HEK293 (cell line): ENCODE data around the gene CTTN.

Experiments
- CTCF ChIA-PET: fragments of 350-600 bp; formaldehyde crosslinking; extraction: SDS; loops from one replicate; lab custom pipeline; 2021; ENCODE audit warnings: antibody characterized with exemption; lab: Yijun Ruan, JAX
- POLR2A ChIA-PET: fragments of 300-600 bp; formaldehyde crosslinking; extraction: SDS; loops from one replicate; lab custom pipeline; 2020; ENCODE audit warnings: antibody characterized with exemption, inconsistent platforms; lab: Yijun Ruan, JAX
- H3K27ac ChIP-seq: fragments of 200-500 bp; sonication (Bioruptor generic); 2 replicates; pipeline ENCODE4 v1.5.1; 2014; ENCODE audit warnings: low read depth, low read length, control low read depth, inconsistent platforms; ENCODE audit errors: extremely low read depth
- H3K36me3 ChIP-seq, 2 experiments: fragments of 200-500 bp in 1 of 2; sonication (Bioruptor generic) in 1 of 2; 1 replicate in 1 of 2; 2 replicates in 1 of 2; pipeline ENCODE4 v1.5.1; 2014 to 2017; ENCODE audit warnings: inconsistent platforms in 2 of 2, low read length in 2 of 2; ENCODE audit not compliant: control insufficient read depth in 2 of 2, insufficient read depth in 1 of 2
- H3K4me1 ChIP-seq: fragments of 200-500 bp; sonication (Bioruptor generic); 2 replicates; pipeline ENCODE4 v1.5.1; 2014; ENCODE audit warnings: mild to moderate bottlenecking, low read length, inconsistent platforms; ENCODE audit not compliant: control insufficient read depth, insufficient read depth
- H3K4me3 ChIP-seq: 2 replicates; pipeline ENCODE4 v1.5.1; 2011; ENCODE audit warnings: low read depth, mild to moderate bottlenecking, control low read depth, low read length, moderate library complexity
- H3K9me3 ChIP-seq: fragments of 200-500 bp; sonication (Bioruptor generic); 2 replicates; pipeline ENCODE4 v1.5.1; 2014; ENCODE audit warnings: low read depth, low read length, inconsistent platforms; ENCODE audit not compliant: control insufficient read depth, insufficient read depth
- GFI1B ChIP-seq: fragments of 450-650 bp; formaldehyde crosslinking; IDR thresholded peaks from 2 replicates; pipeline ENCODE4 v1.5.1; 2016; ENCODE audit warnings: missing biosample characterization, missing genetic modification characterization
- GLI2 ChIP-seq: fragments of 450-650 bp; formaldehyde crosslinking; IDR thresholded peaks from 2 replicates; pipeline ENCODE4; 2017; ENCODE audit warnings: missing biosample characterization, missing genetic modification characterization, low read depth, borderline replicate concordance
- GLIS1 ChIP-seq: fragments of 450-650 bp; formaldehyde crosslinking; IDR thresholded peaks from 2 replicates; pipeline ENCODE4 v1.5.1; 2016; ENCODE audit warnings: missing biosample characterization, missing genetic modification characterization
- HIC1 ChIP-seq: fragments of 450-650 bp; formaldehyde crosslinking; IDR thresholded peaks from 2 replicates; pipeline ENCODE4 v1.5.1; 2016; ENCODE audit warnings: missing biosample characterization, missing genetic modification characterization
- KLF17 ChIP-seq: fragments of 450-650 bp; formaldehyde crosslinking; IDR thresholded peaks from 2 replicates; pipeline ENCODE4 v1.5.1; 2016; ENCODE audit warnings: missing biosample characterization, missing genetic modification characterization
- KLF7 ChIP-seq: fragments of 450-650 bp; formaldehyde crosslinking; IDR thresholded peaks from 2 replicates; pipeline ENCODE4 v1.5.1; 2016; ENCODE audit warnings: missing biosample characterization, missing genetic modification characterization, borderline replicate concordance
- KLF9 ChIP-seq: fragments of 450-650 bp; formaldehyde crosslinking; IDR thresholded peaks from 2 replicates; pipeline ENCODE4 v1.5.1; 2016; ENCODE audit warnings: missing biosample characterization, missing genetic modification characterization, low read depth
- PRDM4 ChIP-seq: fragments of 450-650 bp; formaldehyde crosslinking; IDR thresholded peaks from 2 replicates; pipeline ENCODE4 v1.5.1; 2017; ENCODE audit warnings: missing biosample characterization, missing genetic modification characterization
- PRDM6 ChIP-seq: fragments of 450-650 bp; formaldehyde crosslinking; IDR thresholded peaks from 2 replicates; pipeline ENCODE4 v1.5.1; 2017; ENCODE audit warnings: missing biosample characterization, missing genetic modification characterization
- ZBTB20 ChIP-seq: fragments of 450-650 bp; formaldehyde crosslinking; IDR thresholded peaks from 2 replicates; pipeline ENCODE4 v1.5.1; 2016; ENCODE audit warnings: missing biosample characterization, missing genetic modification characterization
- ZIC2 ChIP-seq: fragments of 450-650 bp; formaldehyde crosslinking; IDR thresholded peaks from 2 replicates; pipeline ENCODE4 v1.5.1; 2016; ENCODE audit warnings: missing biosample characterization, missing genetic modification characterization
- ZNF362 ChIP-seq: fragments of 450-650 bp; formaldehyde crosslinking; IDR thresholded peaks from 2 replicates; pipeline ENCODE4 v1.5.1; 2016; ENCODE audit warnings: missing biosample characterization, missing genetic modification characterization
- ZNF366 ChIP-seq: fragments of 450-650 bp; formaldehyde crosslinking; conservative IDR thresholded peaks from 2 replicates; pipeline ENCODE4 v1.5.1; 2016; ENCODE audit warnings: missing biosample characterization, missing genetic modification characterization
- ZNF404 ChIP-seq: fragments of 450-650 bp; formaldehyde crosslinking; IDR thresholded peaks from 2 replicates; pipeline ENCODE4 v1.5.1; 2017; ENCODE audit warnings: missing biosample characterization, missing genetic modification characterization
- ZNF521 ChIP-seq: fragments of 450-650 bp; formaldehyde crosslinking; IDR thresholded peaks from 2 replicates; pipeline ENCODE4 v1.5.1; 2017; ENCODE audit warnings: missing biosample characterization, mild to moderate bottlenecking, missing genetic modification characterization
- ZNF529 ChIP-seq: fragments of 450-650 bp; formaldehyde crosslinking; IDR thresholded peaks from 2 replicates; pipeline ENCODE4 v1.5.1; 2017; ENCODE audit warnings: missing genetic modification characterization, missing biosample characterization; ENCODE audit not compliant: insufficient replicate concordance
- ZNF600 ChIP-seq: fragments of 450-650 bp; formaldehyde crosslinking; IDR thresholded peaks from 2 replicates; pipeline ENCODE4 v1.5.1; 2016; ENCODE audit warnings: missing biosample characterization, missing genetic modification characterization
- ZNF639 ChIP-seq: fragments of 450-650 bp; formaldehyde crosslinking; IDR thresholded peaks from 2 replicates; pipeline ENCODE4 v1.5.1; 2016; ENCODE audit warnings: missing biosample characterization, missing genetic modification characterization
- ZNF701 ChIP-seq: fragments of 450-650 bp; formaldehyde crosslinking; IDR thresholded peaks from 2 replicates; pipeline ENCODE4 v1.5.1; 2016; ENCODE audit warnings: missing biosample characterization, missing genetic modification characterization
- ZNF785 ChIP-seq: fragments of 450-650 bp; formaldehyde crosslinking; IDR thresholded peaks from 2 replicates; pipeline ENCODE4 v1.5.1; 2016; ENCODE audit warnings: missing biosample characterization, missing genetic modification characterization
- ZNF792 ChIP-seq: fragments of 450-650 bp; formaldehyde crosslinking; IDR thresholded peaks from 2 replicates; pipeline ENCODE4 v1.5.1; 2016; ENCODE audit warnings: missing biosample characterization, missing genetic modification characterization
- ZSCAN4 ChIP-seq: fragments of 450-650 bp; formaldehyde crosslinking; IDR thresholded peaks from 2 replicates; pipeline ENCODE4 v1.5.1; 2017; ENCODE audit warnings: missing biosample characterization, missing genetic modification characterization

Gene CTTN

GRCh38 chr11:70482529-70482917 is 84.2 kb downstream of the CTTN start:
- ChIA-PET CTCF (interaction anchor here (0.9 to 2.0 kb wide), 6 partner anchors 13 to 317 kb away, joined by 3 to 5 read pairs (median 4); no protein-coding TSS in a partner anchor), POLR2A (no interaction called here)
- H3K36me3 ChIP-seq, result no peaks in the 10 kb centered on the region
- H3K9me3 ChIP-seq, result no peaks in the 10 kb centered on the region
- no peak overlapping the region for H3K27ac ChIP-seq
- no peak overlapping the region for H3K4me3 ChIP-seq
- TF ChIP-seq ZNF529 (no peak), ZNF639 (tag by site-specific recombination) (no peak), ZNF366 (tag by site-specific recombination) (no peak), GFI1B (tag by site-specific recombination) (no peak), KLF7 (tag by site-specific recombination) (no peak), ZNF785 (tag by site-specific recombination) (no peak), ZNF521 (tag by site-specific recombination) (no peak), PRDM6 (tag by site-specific recombination) (no peak)
- no peaks in the 10 kb centered on the region for H3K4me1 ChIP-seq

GRCh38 chr11:70483077-70483861 is 84.9 kb downstream of the CTTN start:
- no peak overlapping the region for H3K4me3 ChIP-seq
- ChIA-PET POLR2A (interaction anchor here (0.6 kb wide), 1 partner anchor 89 kb away, joined by 4 read pairs; no protein-coding TSS in a partner anchor), CTCF (interaction anchor here (0.5 to 2.0 kb wide), 10 partner anchors 14 to 1450 kb away, joined by 3 to 7 read pairs (median 4); no protein-coding TSS in a partner anchor)
- no peak overlapping the region for H3K27ac ChIP-seq
- H3K36me3 ChIP-seq, result no peaks in the 10 kb centered on the region
- H3K9me3 ChIP-seq, result no peaks in the 10 kb centered on the region
- H3K4me1 ChIP-seq, result no peaks in the 10 kb centered on the region
- TF ChIP-seq ZNF404 (tag by site-specific recombination) (no peak), ZIC2 (tag by site-specific recombination) (peak; percentile 96), ZSCAN4 (no peak), ZNF362 (tag by site-specific recombination) (0 out of 2 replicates have a peak, but pooled peaks have one; percentile 86), ZNF792 (tag by site-specific recombination) (no peak), KLF9 (tag by site-specific recombination) (peak; percentile 31; the same call in 1 of the 2 replicates), ZNF600 (tag by site-specific recombination) (peak; percentile 52), ZNF701 (tag by site-specific recombination) (no peak), ZBTB20 (tag by site-specific recombination) (no peak), HIC1 (tag by site-specific recombination) (peak; percentile 85), GLIS1 (tag by site-specific recombination) (peak; percentile 68), KLF17 (peak; percentile 95), GLI2 (tag by site-specific recombination) (peak; percentile 95), PRDM4 (tag by site-specific recombination) (peak; percentile 21; the same call in 1 of the 2 replicates)
